Right ventricle myocardium superior (tissue), 1 donor: ENCODE measurements around the gene BCAP29. TPM values are rescaled to one million over a fixed set of nuclear protein-coding genes. Genes with fewer than 3 reads are reported as not detected.
"Not testable (repeated sequence)": the region's sequence is repeated elsewhere in the genome, so short reads cannot be mapped to it uniquely, and the experiment has no call there.

ENCODE experiments used
- ATAC-seq: fragments of 200-7000 bp; cut with Tn5 transposase; one replicate; pipeline ENCODE4 v1.9.1; 2020; ENCODE audit warnings: mild to moderate bottlenecking; ENCODE audit not compliant: poor library complexity
- DNase-seq: peaks from one replicate; pipeline ENCODE4 v3.0.0-alpha.2; 2020
- intact Hi-C: fragments of 100-400 bp; cut with DNase I; formaldehyde crosslinking; loops from one replicate; pipeline ENCODE4 v1.11.2; 2022
- total RNA-seq: library from RNA; stranded (reverse); fragmentation: NEBNext Ultra II Directional; extraction: Animal tissue kit (Norgen Biotek cat#: 25700); gene quantifications from one replicate; pipeline ENCODE4 v1.2.1, GENCODE V29; 2021
- donor health status: DM: no; HTN: yes; CAD: no; lungs with severe emphysema.

The BCAP29 gene
- total RNA-seq, 1 donor from 2014 or later: 108 TPM

DNA sequence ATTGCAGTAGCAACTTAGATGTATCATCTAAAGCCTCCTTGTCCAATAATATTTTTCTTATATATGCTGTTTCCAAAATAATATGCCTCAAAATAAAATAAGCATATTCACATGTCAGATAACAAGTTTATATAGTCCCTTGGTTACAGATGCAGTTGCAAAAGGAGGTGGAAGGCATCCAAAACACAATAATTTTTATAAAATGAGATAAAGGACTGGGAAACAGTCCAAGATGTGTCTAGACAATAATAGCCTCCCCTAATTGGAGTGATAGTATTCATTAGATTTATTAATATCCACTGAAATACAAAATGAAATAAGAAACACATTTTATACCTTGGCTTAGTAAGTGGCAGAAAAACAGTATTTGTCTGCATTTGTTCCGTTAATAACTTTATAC is 30.3 kb downstream of the BCAP29 start:
- DNase-seq (no peak), ATAC-seq (peak; percentile 61)
- intact Hi-C loops: no loop called here

DNA sequence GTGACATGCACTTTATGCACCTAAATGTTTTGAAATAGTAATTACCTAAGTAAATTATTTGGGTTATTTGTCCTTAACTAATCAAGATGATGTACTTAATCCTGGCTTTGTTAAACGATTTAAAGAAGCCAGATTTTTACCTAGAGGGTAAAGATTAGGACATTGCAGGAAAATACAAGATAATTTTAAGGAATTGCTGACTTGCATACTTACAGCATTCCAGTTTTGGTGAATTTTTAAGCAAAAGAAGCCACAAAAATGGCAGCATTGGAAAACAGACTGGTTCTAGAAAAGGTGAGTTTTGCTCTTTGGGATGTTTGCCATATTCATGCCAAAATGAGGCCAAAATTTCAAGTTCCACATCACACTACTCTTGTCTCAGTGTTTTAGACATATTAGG is 33.4 kb downstream of the BCAP29 start:
- ATAC-seq: no peak
- intact Hi-C loops: no loop called here

DNA sequence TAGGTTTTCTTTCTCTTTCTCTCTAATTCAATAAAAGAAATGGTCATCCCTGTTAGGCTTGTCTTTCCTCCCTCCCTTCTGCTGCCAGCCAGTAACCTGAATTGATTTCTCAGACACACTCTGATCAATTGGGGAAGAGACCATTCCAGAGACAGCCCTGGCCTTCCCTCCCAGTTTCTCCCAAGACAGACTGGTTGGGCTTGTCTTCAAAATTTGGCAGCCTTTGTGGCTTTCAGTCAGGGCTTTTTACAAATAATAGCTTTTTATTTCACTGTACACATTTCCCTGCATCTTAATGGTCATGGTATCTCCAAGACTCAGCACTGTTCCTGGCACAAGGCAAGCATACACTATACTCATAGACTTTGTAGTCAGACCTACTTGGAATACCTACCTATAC is 33.9 kb downstream of the BCAP29 start:
- DNase-seq (no peak), ATAC-seq (no peak)
- intact Hi-C loops: no loop called here

More for the DNA sequence above, 33.4 kb downstream of the BCAP29 start:
- no peak for DNase-seq

DNA sequence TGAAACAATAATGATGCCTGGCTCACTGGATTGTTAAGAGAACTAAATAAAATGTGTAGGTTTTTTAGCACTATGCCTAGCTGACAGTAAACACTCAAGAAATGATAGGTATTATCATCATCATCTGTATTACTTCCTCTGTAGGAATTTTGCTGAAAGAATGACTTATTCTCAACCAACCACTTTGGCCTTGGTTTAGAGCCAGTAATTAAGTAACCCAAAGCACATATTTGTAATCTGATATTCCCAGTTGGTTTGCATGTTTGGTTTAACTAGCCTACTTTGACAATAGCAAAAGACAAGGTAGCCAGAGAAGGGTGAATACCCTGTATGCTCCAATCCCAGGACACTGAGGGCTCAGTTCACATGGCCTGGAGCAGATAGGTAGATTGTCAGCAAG is 34.4 kb downstream of the BCAP29 start:
- no peak for ATAC-seq
- intact Hi-C loops: no loop called here
- no peak for DNase-seq

DNA sequence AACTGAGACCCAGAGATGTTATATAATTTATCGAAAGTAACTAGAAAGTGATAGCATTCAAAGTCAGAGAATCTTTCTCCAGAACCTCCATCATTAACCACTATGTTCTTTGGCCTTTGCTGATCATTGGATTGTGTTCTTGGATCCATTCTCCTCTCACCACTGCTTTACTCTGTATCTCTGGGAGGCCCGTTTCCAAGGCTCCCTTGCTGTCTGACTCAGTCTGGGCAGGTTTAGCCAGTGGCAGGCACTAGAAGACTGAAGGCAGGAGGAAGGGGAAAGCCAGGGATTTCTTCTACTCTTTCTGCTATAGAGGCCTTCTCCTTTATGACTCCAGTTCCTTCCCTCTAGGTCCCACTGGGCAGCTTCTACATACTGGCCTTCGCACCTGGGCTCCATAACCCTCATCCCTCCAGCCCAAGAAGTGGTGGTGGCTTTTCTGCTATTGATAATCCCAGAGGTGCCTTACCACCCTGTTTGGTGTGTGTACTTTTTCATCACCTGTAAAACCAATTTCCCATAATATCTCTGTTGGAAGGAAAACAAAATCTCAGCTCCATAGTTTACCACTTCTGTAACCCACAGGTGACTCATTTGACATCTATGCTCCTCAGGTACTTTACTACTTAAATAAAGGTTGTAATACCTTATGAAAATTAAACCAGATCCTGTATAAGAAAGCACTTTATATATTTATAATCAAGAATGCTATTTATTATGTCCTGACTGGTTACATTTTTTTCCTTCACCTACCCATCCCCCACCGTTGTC is 36.0 kb downstream of the BCAP29 start:
- no peak for DNase-seq
- no peak for ATAC-seq
- intact Hi-C loops: no loop called here

DNA sequence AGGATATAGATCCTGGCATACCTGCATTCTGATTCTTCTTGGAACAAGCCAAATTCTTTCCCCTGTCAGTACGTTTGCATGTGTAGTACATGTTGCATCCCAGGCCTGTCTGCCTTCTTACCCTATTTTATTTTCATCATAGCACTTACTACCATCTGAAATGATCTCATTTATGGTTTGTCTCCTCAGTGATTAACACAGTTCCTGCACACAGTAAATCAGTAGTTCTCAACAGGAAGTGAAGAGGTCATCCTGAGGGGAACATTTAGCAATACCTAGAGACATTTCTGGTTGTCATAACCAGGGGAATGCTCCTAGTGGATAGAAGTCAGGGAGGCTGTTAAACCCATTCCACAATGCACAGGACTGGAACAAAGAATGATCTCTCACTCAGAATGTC is 42.4 kb downstream of the BCAP29 start:
- intact Hi-C loops: no loop called here
- DNase-seq (no peak), ATAC-seq (peak; percentile 48)

DNA sequence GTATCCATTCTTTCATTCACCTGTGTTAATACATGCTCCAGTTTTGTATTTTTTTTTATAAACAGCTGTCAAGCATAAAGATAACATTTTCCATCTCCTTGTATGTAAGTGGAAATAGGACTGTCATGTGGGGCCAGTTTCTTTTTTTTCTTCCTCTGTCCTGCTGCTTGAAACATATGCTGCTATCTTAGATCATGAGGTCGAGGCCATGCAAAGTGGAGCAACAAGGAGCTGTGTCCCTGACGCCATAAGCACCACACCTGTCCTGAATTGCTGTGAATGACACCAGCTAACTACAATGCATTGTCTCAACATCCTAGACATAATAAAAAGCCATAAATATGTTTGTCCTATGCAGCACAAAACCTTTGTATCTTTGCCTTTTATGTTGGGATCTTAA is 42.8 kb downstream of the BCAP29 start:
- DNase-seq (no peak), ATAC-seq (no peak)
- intact Hi-C loops: no loop called here

DNA sequence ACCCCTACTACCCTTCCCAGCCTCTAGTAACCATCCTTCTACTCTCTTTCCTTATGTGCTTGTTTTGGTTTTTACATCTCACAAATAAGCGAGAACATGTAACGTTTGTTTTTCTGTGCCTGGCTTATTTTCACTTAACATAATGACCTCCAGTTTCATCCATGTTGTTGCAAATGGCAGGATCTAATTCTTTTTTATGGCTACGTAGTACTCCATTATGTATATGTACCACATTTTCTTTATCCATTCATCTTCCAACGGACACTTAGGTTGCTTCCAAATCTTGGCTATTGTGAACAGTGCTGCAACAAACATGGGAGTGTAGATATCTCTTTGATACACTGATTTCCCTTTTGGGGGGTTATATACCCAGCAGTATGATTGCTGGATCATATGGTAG is 47.0 kb downstream of the BCAP29 start:
- intact Hi-C loops: no loop called here
- ATAC-seq: no peak
- DNase-seq: no peak

DNA sequence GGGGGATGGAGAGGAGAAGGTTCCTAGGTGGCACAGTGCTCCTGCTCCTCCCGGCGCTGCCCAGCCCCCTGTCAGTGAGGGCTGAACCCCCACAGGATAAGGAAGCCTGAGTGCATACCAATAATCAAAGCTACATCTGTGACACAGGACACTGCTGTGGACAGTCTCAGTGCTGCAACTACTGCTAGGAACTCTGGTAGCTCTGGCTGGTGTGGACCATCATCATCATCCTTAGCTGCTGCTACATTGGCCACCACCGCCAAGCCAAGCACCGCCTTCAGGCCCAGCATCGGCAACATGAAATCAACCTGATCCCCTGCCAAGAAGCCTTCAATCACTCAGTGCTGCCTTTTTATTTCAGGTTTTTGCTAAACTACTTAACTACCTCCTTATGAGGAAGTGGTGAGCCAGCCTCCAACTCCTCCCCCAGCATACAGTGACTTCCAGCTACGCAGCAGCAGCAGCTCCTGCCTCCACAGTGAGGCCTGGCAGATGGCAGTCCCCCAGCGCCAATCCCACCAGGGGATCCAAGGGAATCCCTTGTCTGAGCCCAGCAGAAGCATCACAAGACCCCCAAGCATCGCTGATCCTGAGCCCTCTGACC is 48.5 kb downstream of the BCAP29 start:
- intact Hi-C loops: no loop called here
- DNase-seq (no peak), ATAC-seq (no peak)

DNA sequence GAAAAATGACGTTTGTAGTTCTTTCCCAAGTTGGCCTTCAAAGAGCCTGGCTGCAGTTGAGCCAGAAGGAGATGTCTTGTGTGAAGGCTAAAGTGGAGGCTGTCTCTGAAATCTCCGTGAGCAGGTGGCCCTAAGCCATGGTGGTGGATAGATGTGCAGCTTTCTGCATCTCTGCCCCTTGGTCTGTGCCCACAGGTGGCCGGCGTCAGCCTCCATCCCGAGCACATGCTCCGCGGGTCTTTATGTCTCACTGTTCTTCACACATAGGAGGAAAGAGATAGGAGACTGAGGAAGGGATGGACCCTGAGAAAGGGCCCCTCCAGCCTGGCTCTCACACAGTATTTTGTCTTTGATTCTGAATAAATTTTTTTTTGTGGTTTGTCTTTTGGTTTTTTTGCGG is 50.3 kb downstream of the BCAP29 start:
- ATAC-seq: no peak
- no peak for DNase-seq
- intact Hi-C loops: no loop called here

DNA sequence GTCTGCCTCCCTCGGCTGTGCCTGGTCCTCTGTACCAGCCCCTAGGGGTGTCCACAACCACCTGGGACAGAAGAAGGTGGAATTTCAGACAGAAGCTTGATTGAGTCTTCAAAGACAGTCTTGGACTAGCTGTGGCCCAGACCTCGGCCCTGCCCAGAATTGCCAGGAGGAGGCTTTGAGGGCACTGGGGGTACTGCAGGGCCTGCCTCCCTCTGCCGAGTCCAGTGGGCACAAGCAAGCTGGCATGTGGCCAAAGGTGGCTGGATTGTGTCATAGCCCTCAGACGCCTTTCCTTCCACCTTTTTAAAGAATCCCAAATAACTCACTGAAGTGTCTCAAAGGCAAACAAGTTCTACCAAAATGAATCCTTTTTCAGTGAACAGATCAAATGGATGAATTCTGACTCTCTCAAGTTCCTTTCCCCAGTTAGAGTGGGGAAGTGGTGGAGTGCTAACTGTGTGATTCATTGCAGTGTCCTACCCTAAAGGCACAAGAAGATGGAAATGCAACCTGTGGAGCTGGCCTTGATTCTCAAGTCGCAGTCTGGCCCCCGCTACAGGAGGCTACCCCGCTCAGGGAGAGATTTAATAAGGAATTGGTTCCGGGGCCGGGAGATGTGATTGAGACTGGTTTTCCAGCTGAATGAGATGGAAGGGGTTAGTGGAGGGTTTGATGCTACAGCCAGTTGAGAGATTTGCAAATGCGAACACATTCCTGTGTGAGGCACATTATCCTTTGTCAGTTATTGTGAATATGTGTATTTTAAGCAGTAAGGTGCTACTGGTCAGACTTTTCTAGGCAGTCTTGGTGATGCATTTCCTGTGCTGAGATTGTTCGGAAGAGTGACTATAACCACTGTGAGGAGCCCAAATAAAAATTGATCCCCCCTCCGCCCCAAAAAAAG is 51.8 kb downstream of the BCAP29 start:
- DNase-seq (no peak), ATAC-seq (no peak)
- intact Hi-C loops: no loop called here

DNA sequence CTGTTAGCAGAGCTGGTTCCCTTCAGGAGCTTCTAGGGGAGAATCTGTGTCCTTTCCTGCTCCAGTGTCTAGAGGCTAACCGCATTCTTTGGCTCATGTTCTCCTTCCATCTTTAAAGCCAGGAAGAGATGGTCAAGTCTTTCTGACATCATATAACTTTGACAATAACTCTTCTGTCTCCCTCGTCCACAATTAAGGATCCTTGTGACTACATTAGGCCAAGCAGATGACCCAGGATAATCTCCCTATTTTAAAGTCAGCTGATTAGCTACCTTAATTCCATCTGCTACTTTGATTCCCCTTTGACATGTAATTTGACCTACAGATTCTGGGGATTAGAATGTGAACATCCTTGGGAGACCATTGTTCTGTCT is 52.4 kb downstream of the BCAP29 start:
- ATAC-seq: no peak
- DNase-seq: no peak
- intact Hi-C loops: no loop called here

DNA sequence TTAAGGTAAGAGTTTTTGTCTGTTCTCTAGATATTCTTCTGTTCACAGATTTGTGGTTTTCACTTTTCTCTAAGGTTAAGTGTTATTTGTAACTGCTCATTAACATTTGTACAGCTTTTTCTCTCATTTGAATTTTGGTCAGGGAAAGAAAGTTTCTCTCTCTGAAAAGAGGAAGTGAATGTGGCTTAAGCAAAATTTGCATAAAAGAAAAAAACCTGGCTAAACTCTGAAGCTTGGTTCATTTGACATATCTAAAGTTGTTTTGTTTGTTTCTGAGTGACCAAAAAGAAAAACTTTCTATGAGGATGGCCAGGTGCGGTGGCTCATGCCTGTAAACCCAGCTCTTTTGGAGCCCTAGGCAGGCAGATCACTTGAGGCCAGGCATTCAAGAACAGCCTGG is 58.5 kb downstream of the BCAP29 start:
- ATAC-seq (no peak), DNase-seq (no peak)
- intact Hi-C loops: no loop called here

DNA sequence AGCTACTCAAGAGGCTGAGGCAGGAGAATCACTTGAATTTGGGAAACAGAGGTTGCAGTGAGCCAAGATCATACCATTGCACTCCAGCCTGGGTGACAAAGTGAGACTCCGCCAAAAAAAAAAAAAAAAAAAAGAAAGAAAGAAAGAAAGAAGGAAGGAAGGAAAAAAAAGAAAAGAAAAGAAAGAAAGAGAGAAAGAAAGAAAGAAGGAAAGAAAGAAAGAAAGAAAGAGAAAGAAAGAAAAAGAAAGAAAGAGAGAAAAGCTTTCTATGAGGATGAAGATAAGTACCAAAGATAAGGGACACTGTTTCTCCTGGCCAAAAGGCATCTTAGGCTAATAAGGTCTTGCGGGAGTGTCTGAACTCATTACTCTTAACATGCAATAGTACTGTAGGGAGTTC is 59.0 kb downstream of the BCAP29 start:
- DNase-seq, ATAC-seq, intact Hi-C loops: not testable (repeated sequence)

DNA sequence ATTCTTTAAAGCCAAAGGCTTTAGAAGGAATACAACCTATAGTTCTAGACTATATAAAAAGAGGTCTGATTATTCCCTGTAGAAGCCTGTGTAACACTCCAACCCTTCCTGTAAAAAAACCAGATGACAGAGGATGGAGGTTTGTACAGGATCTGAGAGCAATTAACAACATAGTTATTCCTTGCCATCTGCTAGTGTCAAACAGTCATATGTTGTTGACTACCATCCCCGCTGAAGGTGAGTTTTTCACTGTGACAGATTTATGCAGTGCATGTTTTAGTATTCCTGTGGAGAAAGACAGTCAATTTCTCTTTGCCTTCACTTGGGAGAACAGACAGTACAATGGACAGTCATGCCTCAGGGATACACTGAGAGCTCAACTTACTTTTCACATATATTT is 61.6 kb downstream of the BCAP29 start:
- DNase-seq (no peak), ATAC-seq (no peak)
- intact Hi-C loops: no loop called here

DNA sequence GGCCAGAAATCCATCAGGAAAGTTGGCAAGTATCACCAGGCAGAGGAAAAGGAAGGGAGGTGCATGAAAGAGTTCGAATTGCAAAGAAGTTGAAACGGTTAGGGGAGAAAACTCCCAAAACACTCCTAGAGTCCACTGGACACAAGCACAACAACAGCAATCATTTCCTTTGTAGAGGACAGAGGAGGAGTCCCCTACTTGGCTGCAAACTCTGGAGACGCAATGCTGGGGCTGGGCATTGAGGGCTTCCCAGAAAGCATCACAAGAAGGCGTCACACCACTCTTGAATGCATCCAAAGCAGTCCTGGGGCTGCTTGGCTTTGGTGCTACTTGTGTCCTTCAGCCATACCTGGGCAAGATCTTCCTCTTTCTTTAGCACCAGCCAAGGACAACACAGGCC is 62.5 kb downstream of the BCAP29 start:
- intact Hi-C loops: no loop called here
- ATAC-seq (no peak), DNase-seq (no peak)

DNA sequence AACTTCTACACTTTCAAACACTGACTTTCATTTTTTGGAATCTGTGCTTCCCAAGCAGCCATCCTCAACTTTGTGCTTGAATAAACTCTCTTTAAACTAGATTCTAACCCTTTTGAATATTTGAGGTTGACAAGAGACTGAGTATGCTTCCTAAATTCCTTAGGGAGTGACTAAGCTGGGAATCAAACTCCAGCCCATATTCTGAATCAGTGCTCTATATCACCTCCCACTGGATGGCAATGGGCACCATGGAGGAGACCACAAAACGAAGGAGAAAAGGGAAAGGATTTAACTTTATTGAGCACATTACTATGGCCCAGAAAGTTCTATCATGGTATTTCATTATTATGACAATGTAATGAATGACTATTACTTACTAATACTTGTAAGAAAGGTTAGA is 63.4 kb downstream of the BCAP29 start:
- ATAC-seq: no peak
- intact Hi-C loops: no loop called here
- DNase-seq: no peak

DNA sequence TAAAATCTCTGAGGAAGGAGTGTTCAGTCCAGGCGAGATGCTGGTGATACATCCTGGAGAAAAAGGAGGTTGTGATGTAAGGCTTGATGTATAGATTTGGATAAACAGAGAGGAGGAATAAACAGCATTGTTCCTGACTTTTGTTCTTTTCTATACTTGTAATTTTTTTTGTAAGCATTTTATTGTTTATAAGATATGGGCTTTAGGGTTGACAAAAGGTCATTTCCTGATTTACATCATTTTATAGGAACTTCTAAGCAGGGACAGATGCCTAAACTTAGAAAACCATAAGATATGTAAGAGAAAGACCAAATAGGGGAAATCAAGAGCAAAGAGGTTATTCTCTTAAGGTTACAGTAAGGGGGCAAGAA is 63.9 kb downstream of the BCAP29 start:
- no peak for DNase-seq
- intact Hi-C loops: no loop called here
- no peak for ATAC-seq

DNA sequence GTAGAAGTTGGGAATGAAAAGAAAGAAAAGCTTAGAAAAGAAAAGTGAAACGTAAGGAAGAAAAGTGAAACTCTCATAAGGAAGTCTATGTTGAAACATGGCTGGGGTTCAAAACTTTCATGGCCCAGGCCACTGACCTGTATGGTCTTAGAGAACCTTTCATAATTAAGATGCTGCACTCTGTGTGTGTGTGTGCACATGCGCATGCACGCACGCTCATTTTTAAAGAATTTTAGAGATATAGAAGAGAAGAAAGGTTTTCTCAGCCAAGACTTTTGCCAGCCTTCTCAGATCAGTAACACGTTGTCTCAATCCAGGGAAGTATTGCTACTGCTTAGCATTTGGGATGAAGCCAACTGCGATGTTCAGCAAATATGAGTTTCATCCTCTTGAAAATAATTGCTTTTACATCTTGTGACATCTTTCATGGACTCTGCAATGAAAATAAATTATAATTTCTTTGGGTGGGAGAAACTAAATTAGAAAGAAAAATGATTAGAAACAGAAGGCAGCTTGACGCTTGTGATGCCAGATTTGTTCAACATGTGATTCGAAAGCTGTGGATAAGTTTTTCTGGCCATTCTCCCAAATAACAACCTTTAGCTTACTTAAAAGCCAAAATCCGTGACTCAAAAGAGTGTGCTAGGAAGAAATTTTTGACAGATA is 64.4 kb downstream of the BCAP29 start:
- ATAC-seq (peak; percentile 46), DNase-seq (no peak)
- intact Hi-C loops: no loop called here
